Activated naive CD8-positive, alpha-beta T cell treated with anti-CD3 and anti-CD28 coated beads, Interleukin-2, amount 10 ng/mL, durations not matched to agents 7 days and 5 days (primary cell): ENCODE measurements around the gene SPTLC2. TPM values are rescaled to one million over a fixed set of nuclear protein-coding genes. Genes with fewer than 3 reads are reported as not detected.
A peak's percentile ranks its signal among the peaks of the same experiment; 100 is the strongest.
"Not testable (repeated sequence)": the region's sequence is repeated elsewhere in the genome, so short reads cannot be mapped to it uniquely, and the experiment has no call there.

Source experiments
- ATAC-seq: fragments of 150-1000 bp; cut with Tn5 transposase; one replicate; pipeline ENCODE4 v1.10.0; 2021; ENCODE audit warnings: low read depth, moderate library complexity
- POLR2A ChIA-PET: fragments of 350-600 bp; sonication (Branson Sonifier 250); formaldehyde crosslinking; loops from one replicate; lab custom pipeline; 2021; ENCODE audit warnings: antibody characterized with exemption; lab: Charles Lee
- DNase-seq: peaks from one replicate; pipeline ENCODE4 v3.0.0; 2021
- H3K27ac Mint-ChIP-seq: one replicate; pipeline ENCODE4 v1.8.0; 2022; ENCODE audit warnings: mild to moderate bottlenecking, mixed read lengths
- H3K27me3 Mint-ChIP-seq: one replicate; pipeline ENCODE4 v1.8.0; 2022; ENCODE audit warnings: mild to moderate bottlenecking, moderate library complexity, mixed read lengths
- H3K36me3 Mint-ChIP-seq: one replicate; pipeline ENCODE4 v1.8.0; 2021; ENCODE audit warnings: mild to moderate bottlenecking, mixed read lengths
- H3K4me1 Mint-ChIP-seq: one replicate; pipeline ENCODE4 v1.8.0; 2021; ENCODE audit warnings: mixed read lengths
- H3K4me3 Mint-ChIP-seq: one replicate; pipeline ENCODE4 v1.8.0; 2022; ENCODE audit warnings: mild to moderate bottlenecking, moderate library complexity, mixed read lengths
- H3K9me3 Mint-ChIP-seq: one replicate; pipeline ENCODE4 v1.8.0; 2021; ENCODE audit warnings: mixed read lengths
- total RNA-seq, 2 experiments: library from RNA; stranded (reverse); gene quantifications; one replicate each; pipeline ENCODE4 v1.2.3, GENCODE V29; 2021

The SPTLC2 gene
- 10 to 100 TPM; 57.1 to 60.6 TPM for total RNA-seq

DNA sequence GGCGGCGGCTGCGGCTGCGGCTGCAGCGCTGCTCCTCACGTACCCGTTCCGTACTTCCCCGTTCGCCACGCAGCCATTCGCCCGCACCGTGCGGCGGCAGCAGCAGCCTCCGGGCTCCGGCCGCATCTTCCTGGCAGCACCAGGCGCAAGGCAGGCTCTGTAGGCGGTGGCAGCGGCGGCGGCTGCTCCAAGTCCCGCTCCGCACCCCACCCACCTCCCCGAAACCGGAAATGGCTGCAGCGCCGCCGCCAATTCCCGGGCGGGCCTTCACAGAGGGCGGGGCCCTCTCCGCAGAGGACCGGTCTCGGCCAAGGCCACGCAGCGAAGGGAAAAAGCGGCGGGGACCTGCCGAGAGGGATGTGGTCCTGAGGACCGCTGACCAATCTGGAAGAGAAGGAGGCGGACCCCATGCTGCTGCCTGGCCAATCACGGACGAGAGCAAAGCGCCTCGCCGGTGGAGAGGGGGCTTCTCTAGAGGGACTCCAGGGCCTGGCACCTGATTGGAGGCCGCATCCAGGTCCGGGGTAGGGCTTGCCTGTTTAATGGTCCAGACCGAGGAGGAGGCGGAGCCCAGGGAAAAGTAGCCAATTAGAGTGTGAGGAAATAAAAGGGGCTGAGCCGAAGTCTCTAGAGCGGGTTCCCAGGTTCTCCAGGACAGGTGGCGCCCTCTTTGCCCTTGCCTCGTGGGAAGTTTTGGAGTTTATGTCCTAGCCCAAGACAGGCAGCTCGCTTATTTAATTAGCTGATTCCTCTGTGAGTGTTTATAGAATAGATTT is at the start of gene SPTLC2:
Gene SPTLC2, minus strand, starts transcription at position 184 of the 776 bp plus-strand sequence. Its CDS starts 58 bp downstream, at position 126.
- peaks cover 19% of the 10 kb centered on the region for H3K36me3 Mint-ChIP-seq
- peak; percentile 98 for ATAC-seq
- peak within 1 kb of the TSS; percentile 97 for H3K4me3 Mint-ChIP-seq
- peak within 1 kb of the TSS; percentile 91 for H3K27ac Mint-ChIP-seq
- peaks cover 38% of the 10 kb centered on the region for H3K4me1 Mint-ChIP-seq
- peak; percentile 90 for DNase-seq
- H3K9me3 Mint-ChIP-seq = peaks cover 2% of the 10 kb centered on the region
- POLR2A ChIA-PET = interaction anchor here (1.5 to 3.8 kb wide), 3 partner anchors 9 to 45 kb away, joined by 3 to 12 read pairs (median 5); no protein-coding TSS in a partner anchor
- peaks cover 4% of the 10 kb centered on the region for H3K27me3 Mint-ChIP-seq

DNA sequence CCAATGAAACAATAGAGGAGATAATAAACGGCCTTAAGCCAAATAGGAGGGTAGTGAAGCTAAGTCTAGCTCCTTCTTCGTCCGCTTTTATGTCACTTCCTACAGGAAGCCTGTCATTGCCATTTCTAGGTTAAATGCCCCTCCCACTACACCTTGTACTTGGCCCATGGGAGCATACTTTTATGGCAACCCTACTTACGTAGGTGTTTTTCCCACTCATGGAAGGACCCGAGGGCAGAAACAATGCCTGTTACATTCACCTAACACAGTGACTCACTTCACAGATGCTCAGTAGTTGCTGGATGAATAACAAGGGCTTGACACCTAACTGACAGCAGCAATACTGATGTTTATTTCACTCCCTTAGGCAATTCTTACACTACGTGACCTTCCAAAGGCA is 46.9 kb upstream of the SPTLC2 start:
- no peaks in the 10 kb centered on the region for H3K27me3 Mint-ChIP-seq
- no peaks in the 10 kb centered on the region for H3K9me3 Mint-ChIP-seq
- DNase-seq = no peak
- no peak overlapping the region for H3K4me3 Mint-ChIP-seq
- H3K36me3 Mint-ChIP-seq = no peaks in the 10 kb centered on the region
- no peak overlapping the region for H3K27ac Mint-ChIP-seq
- ATAC-seq = no peak
- POLR2A ChIA-PET = no interaction called here
- H3K4me1 Mint-ChIP-seq = peaks cover 3% of the 10 kb centered on the region

- DNase-seq, H3K9me3 Mint-ChIP-seq, H3K27ac Mint-ChIP-seq, H3K4me3 Mint-ChIP-seq, H3K36me3 Mint-ChIP-seq, POLR2A ChIA-PET, ATAC-seq, H3K27me3 Mint-ChIP-seq, H3K4me1 Mint-ChIP-seq: not testable (repeated sequence)
Observed at GRCh38 chr14:77661562-77661961, 45.1 kb upstream of the SPTLC2 start.

DNA sequence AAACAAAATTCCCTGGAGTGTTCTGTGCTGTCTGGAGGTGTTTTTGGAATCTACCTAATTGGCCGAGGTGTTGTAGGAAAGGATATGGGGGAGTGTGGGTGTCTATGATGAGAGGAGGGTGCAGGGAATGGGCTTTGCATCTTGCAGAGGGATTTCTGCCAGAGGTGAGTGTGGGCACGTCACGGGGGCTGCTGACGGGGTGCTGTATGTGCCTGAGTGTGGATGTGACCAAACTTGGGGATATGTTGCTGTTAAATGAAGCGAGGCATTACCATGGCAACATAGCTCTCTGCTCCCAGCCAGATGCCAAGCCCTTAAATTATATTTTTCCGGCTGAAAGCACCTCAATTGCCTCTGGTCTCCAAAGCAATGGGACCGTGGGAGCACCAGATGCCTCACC is 44.3 kb upstream of the SPTLC2 start:
- H3K9me3 Mint-ChIP-seq = no peaks in the 10 kb centered on the region
- H3K4me1 Mint-ChIP-seq = no peaks in the 10 kb centered on the region
- no peaks in the 10 kb centered on the region for H3K36me3 Mint-ChIP-seq
- no peak overlapping the region for H3K4me3 Mint-ChIP-seq
- DNase-seq (no peak), ATAC-seq (no peak)
- H3K27ac Mint-ChIP-seq = no peak overlapping the region
- H3K27me3 Mint-ChIP-seq = no peaks in the 10 kb centered on the region
- POLR2A ChIA-PET = no interaction called here

GRCh38 chr14:77659831-77660230 is 43.4 kb upstream of the SPTLC2 start:
- Mint-ChIP-seq H3K36me3 (no peaks in the 10 kb centered on the region), H3K27ac (no peak overlapping the region), H3K4me1 (no peaks in the 10 kb centered on the region), H3K27me3 (no peaks in the 10 kb centered on the region), H3K4me3 (no peak overlapping the region), H3K9me3 (no peaks in the 10 kb centered on the region)
- DNase-seq (no peak), ATAC-seq (no peak)
- POLR2A ChIA-PET = no interaction called here

DNA sequence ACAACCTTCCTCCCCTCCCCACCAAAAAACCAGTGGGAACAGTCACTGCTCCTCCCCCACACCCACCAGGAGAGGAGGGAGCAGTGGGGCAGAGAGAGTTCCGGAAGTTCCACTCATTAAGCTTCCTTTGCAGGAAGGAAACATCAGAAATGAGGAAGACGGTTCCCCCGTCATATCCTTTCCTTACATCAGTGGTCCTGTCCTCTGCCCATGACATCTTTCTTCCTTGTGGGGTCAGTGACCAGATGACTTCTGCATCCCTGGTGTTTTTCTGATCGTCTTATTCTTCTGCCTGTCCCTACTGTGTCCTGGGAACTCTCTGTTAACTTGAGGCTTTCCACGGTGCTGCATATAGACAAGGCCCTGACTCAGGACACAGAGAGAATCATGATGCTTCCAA is 40.8 kb upstream of the SPTLC2 start:
- POLR2A ChIA-PET = no interaction called here
- Mint-ChIP-seq H3K36me3 (no peaks in the 10 kb centered on the region), H3K9me3 (no peaks in the 10 kb centered on the region), H3K27ac (no peak overlapping the region), H3K4me1 (peaks cover 14% of the 10 kb centered on the region), H3K27me3 (no peaks in the 10 kb centered on the region), H3K4me3 (no peak overlapping the region)
- ATAC-seq (no peak), DNase-seq (no peak)

- ATAC-seq (peak; percentile 17), DNase-seq (no peak)
- H3K4me3 Mint-ChIP-seq = no peak overlapping the region
- no peaks in the 10 kb centered on the region for H3K9me3 Mint-ChIP-seq
- peak overlapping the region; percentile 51 for H3K27ac Mint-ChIP-seq
- peaks cover 4% of the 10 kb centered on the region for H3K27me3 Mint-ChIP-seq
- H3K4me1 Mint-ChIP-seq = peaks cover 16% of the 10 kb centered on the region
- no peaks in the 10 kb centered on the region for H3K36me3 Mint-ChIP-seq
- POLR2A ChIA-PET = no interaction called here
Observed at GRCh38 chr14:77654001-77654441, 37.6 kb upstream of the SPTLC2 start.

GRCh38 chr14:77649326-77649725 is 32.9 kb upstream of the SPTLC2 start:
- POLR2A ChIA-PET = no interaction called here
- Mint-ChIP-seq H3K27me3 (peaks cover 10% of the 10 kb centered on the region), H3K4me3 (no peak overlapping the region), H3K9me3 (peaks cover 5% of the 10 kb centered on the region), H3K4me1 (peaks cover 13% of the 10 kb centered on the region), H3K27ac (no peak overlapping the region), H3K36me3 (no peaks in the 10 kb centered on the region)
- ATAC-seq = no peak
- no peak for DNase-seq

DNA sequence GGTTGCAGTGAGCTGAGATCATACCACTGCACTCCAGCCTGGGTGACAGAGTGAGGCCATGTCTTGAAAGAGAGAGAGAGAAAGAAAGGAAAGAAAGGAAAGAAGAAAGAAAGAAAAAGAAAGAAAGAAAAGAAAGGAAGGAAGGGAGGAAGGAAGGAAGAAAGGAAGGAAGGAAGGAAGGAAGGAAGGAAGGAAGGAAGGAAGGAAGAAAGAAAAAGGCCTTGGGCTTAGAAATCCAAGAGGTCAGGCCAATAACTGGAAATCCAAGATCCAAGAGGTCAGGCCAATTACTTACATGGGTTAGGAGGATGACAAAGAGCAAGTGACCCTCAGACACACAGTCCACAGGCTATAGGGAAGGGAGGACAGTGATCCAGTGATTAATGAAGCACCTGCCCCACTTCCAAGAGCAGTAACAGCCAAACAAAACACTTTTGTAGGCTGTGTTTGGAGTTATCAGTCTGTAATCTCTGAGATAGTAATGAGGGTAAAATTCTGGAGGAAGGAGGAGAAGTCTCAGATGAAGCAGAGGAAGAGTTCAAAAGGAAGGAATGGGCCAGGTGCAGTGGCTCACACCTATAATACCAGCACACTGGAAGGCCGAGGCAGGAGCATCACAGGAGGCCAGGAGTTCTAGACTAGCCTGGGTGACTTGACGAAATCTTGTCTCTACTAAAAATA is 32.2 kb upstream of the SPTLC2 start:
- Mint-ChIP-seq H3K36me3 (no peaks in the 10 kb centered on the region), H3K27me3 (peaks cover 10% of the 10 kb centered on the region), H3K27ac (no peak overlapping the region), H3K9me3 (peaks cover 5% of the 10 kb centered on the region), H3K4me1 (peaks cover 8% of the 10 kb centered on the region), H3K4me3 (no peak overlapping the region)
- no peak for ATAC-seq
- DNase-seq = no peak
- POLR2A ChIA-PET = no interaction called here

DNA sequence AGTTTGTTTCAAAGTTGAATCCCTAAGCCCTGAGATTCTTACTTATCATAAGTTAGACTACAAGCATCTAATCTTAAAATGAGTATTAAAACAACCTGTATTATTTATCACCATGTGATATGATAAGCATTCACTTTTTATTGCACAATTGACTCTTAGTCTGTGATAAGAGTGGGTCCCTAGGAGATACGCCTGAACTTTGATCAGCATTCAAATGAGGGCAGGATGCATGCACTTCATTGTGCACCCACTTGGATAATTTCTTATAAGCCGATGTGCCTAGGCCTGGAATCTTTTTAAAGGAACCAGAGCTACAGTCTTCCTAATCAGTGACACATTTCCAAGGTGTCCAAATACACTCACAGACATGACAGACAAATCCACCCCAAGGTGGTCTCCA is 31.4 kb upstream of the SPTLC2 start:
- Mint-ChIP-seq H3K4me1 (peaks cover 5% of the 10 kb centered on the region), H3K27me3 (peaks cover 10% of the 10 kb centered on the region), H3K9me3 (peaks cover 5% of the 10 kb centered on the region), H3K36me3 (no peaks in the 10 kb centered on the region), H3K4me3 (no peak overlapping the region), H3K27ac (no peak overlapping the region)
- ATAC-seq (no peak), DNase-seq (no peak)
- POLR2A ChIA-PET = interaction anchor here (0.5 kb wide), 1 partner anchor 580 kb away, joined by 3 read pairs; no protein-coding TSS in a partner anchor

- Mint-ChIP-seq H3K9me3 (peaks cover 5% of the 10 kb centered on the region), H3K27ac (no peak overlapping the region), H3K4me3 (no peak overlapping the region), H3K36me3 (no peaks in the 10 kb centered on the region), H3K4me1 (peaks cover 8% of the 10 kb centered on the region), H3K27me3 (peaks cover 10% of the 10 kb centered on the region)
- ATAC-seq (no peak), DNase-seq (no peak)
- POLR2A ChIA-PET = no interaction called here
Observed at GRCh38 chr14:77646907-77647306, 30.5 kb upstream of the SPTLC2 start.

- no peak for DNase-seq
- Mint-ChIP-seq H3K27me3 (peaks cover 10% of the 10 kb centered on the region), H3K36me3 (no peaks in the 10 kb centered on the region), H3K27ac (no peak overlapping the region), H3K9me3 (peaks cover 5% of the 10 kb centered on the region), H3K4me3 (no peak overlapping the region), H3K4me1 (peaks cover 16% of the 10 kb centered on the region)
- POLR2A ChIA-PET = no interaction called here
- ATAC-seq = no peak
Observed at GRCh38 chr14:77645520-77646230, 29.2 kb upstream of the SPTLC2 start.

GRCh38 chr14:77642407-77642806 is 26.0 kb upstream of the SPTLC2 start:
- Mint-ChIP-seq H3K4me3 (peak overlapping the region; percentile 86), H3K27me3 (peaks cover 4% of the 10 kb centered on the region), H3K27ac (peak overlapping the region; percentile 93), H3K36me3 (no peaks in the 10 kb centered on the region), H3K4me1 (peaks cover 16% of the 10 kb centered on the region), H3K9me3 (peaks cover 7% of the 10 kb centered on the region)
- ATAC-seq (no peak), DNase-seq (no peak)
- POLR2A ChIA-PET = no interaction called here
